ENCODE measurements around the gene PSMA2.
"Not testable (repeated sequence)": the region's sequence is repeated elsewhere in the genome, so short reads cannot be mapped to it uniquely, and the experiment has no call there.

PSMA2 gene

GRCh38 chr7:42902331-42902730 lies 29.6 kb downstream of the PSMA2 start:
- no peak for TF ChIP-seq PKNOX1 (IDR thresholded peaks at IDR 0.05)
- no peak for TF ChIP-seq ELF4 (IDR thresholded peaks at IDR 0.05)
- no peak for TF ChIP-seq LEF1 (IDR thresholded peaks at IDR 0.05; ENCODE audit: borderline replicate concordance)
- no peak for TF ChIP-seq TARDBP (IDR thresholded peaks at IDR 0.05)
- no peak for TF ChIP-seq NFRKB (IDR thresholded peaks at IDR 0.05)
- TF ChIP-seq ZNF384 (IDR thresholded peaks at IDR 0.05) = no peak
- no peak for TF ChIP-seq L3MBTL2 (conservative IDR thresholded peaks at IDR 0.05)
- TF ChIP-seq SUZ12 (IDR thresholded peaks at IDR 0.05) = no peak
- TF ChIP-seq BHLHE40 (IDR thresholded peaks at IDR 0.05; ENCODE audit: borderline replicate concordance) = no peak
- TF ChIP-seq CTBP1 (IDR thresholded peaks at IDR 0.05; ENCODE audit: borderline replicate concordance) = no peak
- TF ChIP-seq SP1 (IDR thresholded peaks at IDR 0.05) = no peak
- TF ChIP-seq HDGF (IDR thresholded peaks at IDR 0.05; ENCODE audit: borderline replicate concordance) = no peak
- TF ChIP-seq FOXK2 (IDR thresholded peaks at IDR 0.05) = no peak
- TF ChIP-seq FOXM1 (IDR thresholded peaks at IDR 0.05; ENCODE audit: borderline replicate concordance) = no peak
- no peak for TF ChIP-seq FOXA1 (IDR thresholded peaks at IDR 0.05)
- TF ChIP-seq ARNT (IDR thresholded peaks at IDR 0.05) = no peak
- DNase-seq (ENCODE audit: extremely low spot score) = no peak
- POLR2A ChIA-PET = no interaction called here
- CTCF ChIA-PET = no interaction called here

GRCh38 chr7:42900842-42901241 lies 31.1 kb downstream of the PSMA2 start:
- POLR2A ChIA-PET = no interaction called here
- CTCF ChIA-PET = no interaction called here
- no peak for DNase-seq (ENCODE audit: extremely low spot score)
- TF ChIP-seq FOXA1 (IDR thresholded peaks at IDR 0.05) (no peak), CTBP1 (IDR thresholded peaks at IDR 0.05; ENCODE audit: borderline replicate concordance) (no peak)

- ChIA-PET CTCF (no interaction called here), POLR2A (no interaction called here)
- TF ChIP-seq LEF1 (IDR thresholded peaks at IDR 0.05; ENCODE audit: borderline replicate concordance) (no peak), BHLHE40 (IDR thresholded peaks at IDR 0.05; ENCODE audit: borderline replicate concordance) (no peak), NFRKB (IDR thresholded peaks at IDR 0.05) (no peak), ELF4 (IDR thresholded peaks at IDR 0.05) (no peak), SUZ12 (IDR thresholded peaks at IDR 0.05) (no peak), FOXA1 (IDR thresholded peaks at IDR 0.05) (no peak), ZNF384 (IDR thresholded peaks at IDR 0.05) (no peak), HDGF (IDR thresholded peaks at IDR 0.05; ENCODE audit: borderline replicate concordance) (no peak), L3MBTL2 (conservative IDR thresholded peaks at IDR 0.05) (no peak), CTBP1 (IDR thresholded peaks at IDR 0.05; ENCODE audit: borderline replicate concordance) (no peak), TARDBP (IDR thresholded peaks at IDR 0.05) (no peak), FOXK2 (IDR thresholded peaks at IDR 0.05) (no peak), SP1 (IDR thresholded peaks at IDR 0.05) (no peak), FOXM1 (IDR thresholded peaks at IDR 0.05; ENCODE audit: borderline replicate concordance) (no peak), PKNOX1 (IDR thresholded peaks at IDR 0.05) (no peak)
These were observed 38.4 kb downstream of the PSMA2 start for GRCh38 chr7:42893346-42894240.

GRCh38 chr7:42886893-42887505 lies 45.0 kb downstream of the PSMA2 start:
- CTCF ChIA-PET = interaction anchor here (0.6 to 1.6 kb wide), 4 partner anchors 9 to 819 kb away, joined by 3 to 6 read pairs (median 4); no protein-coding TSS in a partner anchor
- POLR2A ChIA-PET = interaction anchor here (0.6 to 1.3 kb wide), 4 partner anchors 10 to 592 kb away, joined by 3 to 8 read pairs (median 3); partner anchors contain the start of genes MRPL32 and PSMA2
- DNase-seq (ENCODE audit: extremely low spot score) = no peak

More at GRCh38 chr7:42893346-42894240, 38.4 kb downstream of the PSMA2 start:
- DNase-seq (ENCODE audit: extremely low spot score) = no peak

GRCh38 chr7:42886129-42886528 lies 45.8 kb downstream of the PSMA2 start:
- no peak for TF ChIP-seq L3MBTL2 (conservative IDR thresholded peaks at IDR 0.05)
- TF ChIP-seq LEF1 (IDR thresholded peaks at IDR 0.05; ENCODE audit: borderline replicate concordance) = no peak
- TF ChIP-seq ARNT (IDR thresholded peaks at IDR 0.05) = no peak
- no peak for TF ChIP-seq TARDBP (IDR thresholded peaks at IDR 0.05)
- TF ChIP-seq FOXA1 (IDR thresholded peaks at IDR 0.05) = no peak
- no peak for TF ChIP-seq FOXK2 (IDR thresholded peaks at IDR 0.05)
- TF ChIP-seq NFRKB (IDR thresholded peaks at IDR 0.05) = no peak
- TF ChIP-seq SUZ12 (IDR thresholded peaks at IDR 0.05) = no peak
- TF ChIP-seq FOXM1 (IDR thresholded peaks at IDR 0.05; ENCODE audit: borderline replicate concordance) = no peak
- TF ChIP-seq CTBP1 (IDR thresholded peaks at IDR 0.05; ENCODE audit: borderline replicate concordance) = no peak
- no peak for TF ChIP-seq PKNOX1 (IDR thresholded peaks at IDR 0.05)
- TF ChIP-seq SP1 (IDR thresholded peaks at IDR 0.05) = no peak
- no peak for TF ChIP-seq HDGF (IDR thresholded peaks at IDR 0.05; ENCODE audit: borderline replicate concordance)
- no peak for TF ChIP-seq BHLHE40 (IDR thresholded peaks at IDR 0.05; ENCODE audit: borderline replicate concordance)
- TF ChIP-seq ELF4 (IDR thresholded peaks at IDR 0.05) = no peak
- TF ChIP-seq ZNF384 (IDR thresholded peaks at IDR 0.05) = no peak

More at GRCh38 chr7:42886893-42887505, 45.0 kb downstream of the PSMA2 start:
- TF ChIP-seq ZNF384 (IDR thresholded peaks at IDR 0.05) (no peak), ELF4 (IDR thresholded peaks at IDR 0.05) (no peak), ARNT (IDR thresholded peaks at IDR 0.05) (no peak), LEF1 (IDR thresholded peaks at IDR 0.05; ENCODE audit: borderline replicate concordance) (no peak), PKNOX1 (IDR thresholded peaks at IDR 0.05) (no peak), NFRKB (IDR thresholded peaks at IDR 0.05) (no peak), L3MBTL2 (conservative IDR thresholded peaks at IDR 0.05) (no peak), FOXK2 (IDR thresholded peaks at IDR 0.05) (no peak), HDGF (IDR thresholded peaks at IDR 0.05; ENCODE audit: borderline replicate concordance) (no peak)

GRCh38 chr7:42885183-42885582 lies 46.8 kb downstream of the PSMA2 start:
- DNase-seq (ENCODE audit: extremely low spot score); CTCF ChIA-PET: not testable (repeated sequence)
- POLR2A ChIA-PET = interaction anchor here (0.7 kb wide), 1 partner anchor 572 kb away, joined by 3 read pairs; no protein-coding TSS in a partner anchor

More at GRCh38 chr7:42886129-42886528, 45.8 kb downstream of the PSMA2 start:
- POLR2A ChIA-PET = interaction anchor here (1.3 kb wide), 1 partner anchor 46 kb away, joined by 8 read pairs; the partner anchor contains the start of genes MRPL32 and PSMA2
- CTCF ChIA-PET = interaction anchor here (1.3 to 1.6 kb wide), 2 partner anchors 8 to 10 kb away, joined by 5 to 6 read pairs; no protein-coding TSS in a partner anchor
- DNase-seq (ENCODE audit: extremely low spot score) = no peak

All from HEK293T (cell line).